Heart left ventricle (tissue), 13 donors: Measurements from ENCODE around the gene CDX2.

Source experiments
- CTCF ChIP-seq, 12 donors: fragments of 200-600 bp; sonication (generic) in 4 of 12; IDR thresholded peaks; one replicate each; pipeline versions ENCODE4 v1.5.0 to v1.8.0; 2018 to 2022; ENCODE audit warnings: antibody characterized with exemption in 12 of 12, mild to moderate bottlenecking in 5 of 12
- POLR2A ChIP-seq, 2 donors: fragments of 450-650 bp; IDR thresholded peaks; one replicate each; pipeline ENCODE4 v1.6.1; 2017; ENCODE audit warnings: antibody characterized with exemption in 2 of 2, mild to moderate bottlenecking in 2 of 2, moderate library complexity in 2 of 2
- donor health status: ischemic (EF 13 %, LVEDD 7.1; RV severe dilation, severe dysfunction).
- donor health status: DM: no; HTN: yes; CAD: no.
- donor health status: DM: no; HTN: no; CAD: no.
- donor health status: ischemic (EF 25% LVEDD 6.9; RV normal size, moderate dysfunction).
- donor health status: ischemic (EF 25% LVEDD 5.7; RV mildly dilated, moderate dysfunction).
- donor health status: ischemic (EF 35%, LVEDD 5.7; RV mildly dilated, moderate dysfunction).
- donor health status: nonischemic (EF 11% LVEDD 7.7; RV severe dilation, severe dysfunction).
- donor health status: DM: yes; HTN: yes; CAD: no.
- donor health status: PGD.
- donor health status: ischemic (EF 29% LVEDD 5.4; RV normal size, mild dysfunction).
- donor health status: nonischemic (EF 23%, LVEDD 6.1; RV moderate dilation, normal function).

DNA sequence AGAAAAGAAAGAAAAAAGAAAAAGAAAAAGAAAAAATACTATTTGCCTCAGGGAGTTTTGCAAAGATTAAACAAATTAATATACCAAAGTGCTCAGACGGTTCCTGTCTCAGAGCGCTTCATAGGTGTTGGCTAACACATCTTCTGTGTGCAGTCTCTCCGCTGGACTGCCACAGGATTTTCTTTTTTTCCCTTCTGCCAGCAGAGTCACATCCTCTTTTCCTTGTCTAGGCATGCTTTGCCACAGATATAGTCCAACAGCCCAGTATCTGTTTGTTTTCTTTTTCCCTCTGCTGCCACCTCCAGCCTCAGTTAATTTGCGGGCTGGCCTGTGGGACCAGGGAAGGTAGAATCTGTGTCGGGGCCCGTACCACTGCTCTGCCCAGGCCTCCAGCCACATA lies 22.8 kb upstream of the CDX2 start:
- no peak for TF ChIP-seq CTCF (IDR thresholded peaks at IDR 0.05)
- no peak for TF ChIP-seq POLR2A (IDR thresholded peaks at IDR 0.05)
